Measurements from ENCODE around the gene PPP1R9A.
A peak's percentile ranks its signal among the peaks of the same experiment; 100 is the strongest.

The PPP1R9A gene

GRCh38 chr7:95102662-95103061 is 195.3 kb downstream of the PPP1R9A start:
- no peak for DNase-seq

- DNase-seq, result no peak
Measured at GRCh38 chr7:95104739-95105138, 197.3 kb downstream of the PPP1R9A start.

GRCh38 chr7:95105627-95106026 is 198.2 kb downstream of the PPP1R9A start:
- DNase-seq, result no peak

GRCh38 chr7:95106401-95106800 is 199.0 kb downstream of the PPP1R9A start:
- no peak for DNase-seq

GRCh38 chr7:95110707-95111106 is 203.3 kb downstream of the PPP1R9A start:
- DNase-seq, result no peak

GRCh38 chr7:95113590-95113989 is 206.2 kb downstream of the PPP1R9A start:
- no peak for DNase-seq

GRCh38 chr7:95126053-95126709 is 218.8 kb downstream of the PPP1R9A start:
- DNase-seq, result no peak

GRCh38 chr7:95132500-95132899 is 225.1 kb downstream of the PPP1R9A start:
- no peak for DNase-seq

- no peak for DNase-seq
Measured at GRCh38 chr7:95139922-95140321, 232.5 kb downstream of the PPP1R9A start.

GRCh38 chr7:95141755-95142154 is 234.4 kb downstream of the PPP1R9A start:
- no peak for DNase-seq

- no peak for DNase-seq
Measured at GRCh38 chr7:95144256-95144655, 236.9 kb downstream of the PPP1R9A start.

GRCh38 chr7:95155965-95156364 is 248.6 kb downstream of the PPP1R9A start:
- no peak for DNase-seq

- DNase-seq, result no peak
Measured at GRCh38 chr7:95157381-95157780, 250.0 kb downstream of the PPP1R9A start.

- no peak for DNase-seq
Measured at GRCh38 chr7:95169678-95170077, 262.3 kb downstream of the PPP1R9A start.

GRCh38 chr7:95172420-95172819 is 265.0 kb downstream of the PPP1R9A start:
- DNase-seq, result no peak

- no peak for DNase-seq
Measured at GRCh38 chr7:95190515-95190914, 283.1 kb downstream of the PPP1R9A start.

- no peak for DNase-seq
Measured at GRCh38 chr7:95191795-95192194, 284.4 kb downstream of the PPP1R9A start.

- no peak for DNase-seq
Measured at GRCh38 chr7:95198863-95199262, 291.5 kb downstream of the PPP1R9A start.

- DNase-seq, result no peak
Measured at GRCh38 chr7:95199779-95200558, 292.6 kb downstream of the PPP1R9A start.

GRCh38 chr7:95200741-95201140 is 293.3 kb downstream of the PPP1R9A start:
- DNase-seq, result no peak

GRCh38 chr7:95201727-95202126 is 294.3 kb downstream of the PPP1R9A start:
- DNase-seq, result no peak

- no peak for DNase-seq
Measured at GRCh38 chr7:95204618-95205017, 297.2 kb downstream of the PPP1R9A start.

- peak; percentile 8 for DNase-seq
Measured at GRCh38 chr7:95205665-95206225, 298.4 kb downstream of the PPP1R9A start.

- no peak for DNase-seq
Measured at GRCh38 chr7:95209276-95209675, 301.9 kb downstream of the PPP1R9A start.

All from amniotic stem cell (primary cell).